ENCODE data around the gene BAHD1.

DNA sequence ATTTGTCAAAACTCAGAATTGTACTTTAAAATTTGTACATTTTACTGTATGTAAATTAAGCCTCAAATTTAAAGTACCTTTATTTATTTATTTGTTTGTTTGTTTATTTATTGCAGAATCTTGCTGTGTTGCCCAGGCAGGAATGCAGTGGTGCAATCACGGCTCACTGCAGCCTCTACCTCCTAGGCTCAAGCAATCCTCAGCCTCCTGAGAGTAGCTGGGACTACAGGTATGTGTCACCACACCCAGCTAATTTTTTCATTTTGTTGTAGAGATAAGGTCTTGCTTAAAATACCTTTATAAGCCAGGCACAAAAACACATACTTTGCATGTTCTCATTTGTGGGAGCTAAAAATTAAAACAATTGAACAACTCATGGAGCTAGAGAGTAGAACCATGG is 67.5 kb downstream of the BAHD1 start:
- TF ChIP-seq, protein P1, sequence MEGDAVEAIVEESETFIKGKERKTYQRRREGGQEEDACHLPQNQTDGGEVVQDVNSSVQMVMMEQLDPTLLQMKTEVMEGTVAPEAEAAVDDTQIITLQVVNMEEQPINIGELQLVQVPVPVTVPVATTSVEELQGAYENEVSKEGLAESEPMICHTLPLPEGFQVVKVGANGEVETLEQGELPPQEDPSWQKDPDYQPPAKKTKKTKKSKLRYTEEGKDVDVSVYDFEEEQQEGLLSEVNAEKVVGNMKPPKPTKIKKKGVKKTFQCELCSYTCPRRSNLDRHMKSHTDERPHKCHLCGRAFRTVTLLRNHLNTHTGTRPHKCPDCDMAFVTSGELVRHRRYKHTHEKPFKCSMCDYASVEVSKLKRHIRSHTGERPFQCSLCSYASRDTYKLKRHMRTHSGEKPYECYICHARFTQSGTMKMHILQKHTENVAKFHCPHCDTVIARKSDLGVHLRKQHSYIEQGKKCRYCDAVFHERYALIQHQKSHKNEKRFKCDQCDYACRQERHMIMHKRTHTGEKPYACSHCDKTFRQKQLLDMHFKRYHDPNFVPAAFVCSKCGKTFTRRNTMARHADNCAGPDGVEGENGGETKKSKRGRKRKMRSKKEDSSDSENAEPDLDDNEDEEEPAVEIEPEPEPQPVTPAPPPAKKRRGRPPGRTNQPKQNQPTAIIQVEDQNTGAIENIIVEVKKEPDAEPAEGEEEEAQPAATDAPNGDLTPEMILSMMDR (IDR thresholded peaks at IDR 0.05 in 4 of 5, conservative IDR thresholded peaks at IDR 0.05 in 1 of 5): no peak
- no peak for TF ChIP-seq POLR2A (IDR thresholded peaks at IDR 0.05)

All from gastrocnemius medialis (tissue), 4 donors.